CD14-positive monocyte (primary cell): ENCODE measurements around the gene ABCG4. TPM values are rescaled to one million over a fixed set of nuclear protein-coding genes. Genes with fewer than 3 reads are reported as not detected.
A peak's percentile ranks its signal among the peaks of the same experiment; 100 is the strongest.

Source experiments
- DNase-seq, 3 donors: peaks; one replicate each; pipeline ENCODE4 v3.0.0-alpha.2; 2011 to 2022
- H2AFZ ChIP-seq: 2 replicates; pipeline ENCODE4 v1.6.0; 2012; ENCODE audit warnings: mild to moderate bottlenecking, low read depth, low read length, inconsistent platforms; ENCODE audit not compliant: insufficient read depth, poor library complexity, severe bottlenecking
- H3K27ac ChIP-seq, 2 donors: 1 replicate in 1 of 2; 2 replicates in 1 of 2; pipeline ENCODE4 v1.5.1; 2012 to 2013; ENCODE audit warnings: low read length in 2 of 2, control low read depth in 1 of 2, inconsistent platforms in 1 of 2, low read depth in 1 of 2, mild to moderate bottlenecking in 1 of 2
- H3K27me3 ChIP-seq, 2 donors: one replicate each; pipeline versions ENCODE4 v1.6.0 to v1.6.1; 2011 to 2013; ENCODE audit warnings: low read length in 2 of 2; ENCODE audit not compliant: control insufficient read depth in 2 of 2, insufficient read depth in 2 of 2
- H3K36me3 ChIP-seq, 2 donors: replicated peaks in 1 of 2; 1 replicate in 1 of 2; 2 replicates in 1 of 2; pipeline versions ENCODE4 v1.5.1 to v1.6.1; 2012 to 2013; ENCODE audit warnings: low read length in 2 of 2, control low read depth in 1 of 2, inconsistent platforms in 1 of 2, mild to moderate bottlenecking in 1 of 2; ENCODE audit not compliant: insufficient read depth in 2 of 2, control insufficient read depth in 1 of 2
- H3K4me1 ChIP-seq, 2 donors: 1 replicate in 1 of 2; 2 replicates in 1 of 2; pipeline versions ENCODE4 v1.5.1 to v1.6.1; 2012 to 2013; ENCODE audit warnings: low read length in 2 of 2, control low read depth in 1 of 2, inconsistent platforms in 1 of 2, mild to moderate bottlenecking in 1 of 2, moderate library complexity in 1 of 2; ENCODE audit not compliant: insufficient read depth in 2 of 2, control insufficient read depth in 1 of 2
- H3K4me2 ChIP-seq: replicated peaks from 2 replicates; pipeline ENCODE3; 2012; ENCODE audit warnings: low read length, moderate library complexity, mild to moderate bottlenecking; ENCODE audit not compliant: poor library complexity, severe bottlenecking; ENCODE audit errors: extremely low read depth
- H3K4me3 ChIP-seq, 3 experiments: fragments of 200-600 bp in 1 of 3; sonication (generic) in 1 of 3; replicated peaks in 1 of 3; 1 replicate in 2 of 3; 2 replicates in 1 of 3; pipeline ENCODE4 v1.5.1; 2011 to 2013; ENCODE audit warnings: low read length in 3 of 3, mild to moderate bottlenecking in 3 of 3, control low read depth in 2 of 3, low read depth in 2 of 3, inconsistent platforms in 1 of 3, moderate library complexity in 1 of 3
- H3K79me2 ChIP-seq: 2 replicates; pipeline ENCODE4 v1.6.0; 2012; ENCODE audit warnings: mild to moderate bottlenecking, control low read depth, inconsistent platforms, low read length, moderate library complexity; ENCODE audit not compliant: insufficient read depth
- H3K9ac ChIP-seq: 2 replicates; pipeline ENCODE4 v1.6.0; 2017; ENCODE audit warnings: low read length, mild to moderate bottlenecking; ENCODE audit not compliant: insufficient read depth, poor library complexity, severe bottlenecking
- H3K9me3 ChIP-seq, 2 donors: replicated peaks in 1 of 2; 1 replicate in 1 of 2; 2 replicates in 1 of 2; pipeline versions ENCODE4 v1.5.1 to v1.6.1; 2012 to 2013; ENCODE audit warnings: low read length in 2 of 2, control low read depth in 1 of 2; ENCODE audit not compliant: control insufficient read depth in 1 of 2, insufficient read depth in 1 of 2
- H4K20me1 ChIP-seq: 2 replicates; pipeline ENCODE4 v1.6.0; 2012; ENCODE audit warnings: mild to moderate bottlenecking, low read length, control low read depth, moderate library complexity; ENCODE audit not compliant: insufficient read depth
- H3K27ac Mint-ChIP-seq, 7 donors: one replicate each; pipeline ENCODE4 v1.8.0; 2020; ENCODE audit warnings: mild to moderate bottlenecking in 7 of 7, mixed read lengths in 7 of 7, moderate library complexity in 6 of 7, inconsistent platforms in 2 of 7
- H3K27me3 Mint-ChIP-seq, 3 donors: one replicate each; pipeline ENCODE4 v1.8.0; 2021 to 2022; ENCODE audit warnings: low read depth in 3 of 3, mild to moderate bottlenecking in 3 of 3, mixed read lengths in 3 of 3, moderate library complexity in 3 of 3, inconsistent platforms in 1 of 3
- H3K36me3 Mint-ChIP-seq, 2 donors: one replicate each; pipeline ENCODE4 v1.8.0; 2020; ENCODE audit warnings: mixed read lengths in 2 of 2, inconsistent platforms in 1 of 2, mild to moderate bottlenecking in 1 of 2
- H3K4me1 Mint-ChIP-seq: one replicate; pipeline ENCODE4 v1.8.0; 2020; ENCODE audit warnings: mild to moderate bottlenecking, mixed read lengths
- H3K4me3 Mint-ChIP-seq, 2 donors: one replicate each; pipeline ENCODE4 v1.8.0; 2020; ENCODE audit warnings: mild to moderate bottlenecking in 2 of 2, mixed read lengths in 2 of 2, moderate library complexity in 1 of 2
- H3K9me3 Mint-ChIP-seq, 7 donors: one replicate each; pipeline ENCODE4 v1.8.0; 2020 to 2022; ENCODE audit warnings: mixed read lengths in 7 of 7, mild to moderate bottlenecking in 6 of 7, moderate library complexity in 6 of 7, inconsistent platforms in 2 of 7
- WGBS: methylation state at CpG from one replicate; pipeline ENCODE4 v1.1.5; 2013; ENCODE audit warnings: missing lambda C conversion rate; ENCODE audit not compliant: insufficient coverage; 5-methylcytosine and 5-hydroxymethylcytosine counted together
- intact Hi-C, 2 donors: fragments of 100-400 bp; cut with micrococcal nuclease; formaldehyde crosslinking; loops; one replicate each; pipeline versions ENCODE4 v1.15.0 to v1.15.1; 2023
- polyA plus RNA-seq, 3 donors: library from polyadenylated mRNA; depleted of rRNA in 1 of 3; unstranded in 2 of 3; stranded (reverse) in 1 of 3; fragments of 300-500 nt in 2 of 3; fragments of >200 nt in 1 of 3; fragmentation: Illumina TruSeq in 2 of 3; gene quantifications; 1 replicate in 2 of 3; 2 replicates in 1 of 3; pipeline ENCODE4 v1.2.3, GENCODE V29; 2012 to 2021
- TF ChIP-seq, protein P1 (sequence below): fragments of 200-600 bp; IDR thresholded peaks from one replicate; pipeline ENCODE4 v1.8.0; 2022; ENCODE audit warnings: antibody characterized with exemption, mild to moderate bottlenecking

Gene ABCG4
- polyA plus RNA-seq, 3 donors, result 0.04 TPM; not detected in 2

DNA sequence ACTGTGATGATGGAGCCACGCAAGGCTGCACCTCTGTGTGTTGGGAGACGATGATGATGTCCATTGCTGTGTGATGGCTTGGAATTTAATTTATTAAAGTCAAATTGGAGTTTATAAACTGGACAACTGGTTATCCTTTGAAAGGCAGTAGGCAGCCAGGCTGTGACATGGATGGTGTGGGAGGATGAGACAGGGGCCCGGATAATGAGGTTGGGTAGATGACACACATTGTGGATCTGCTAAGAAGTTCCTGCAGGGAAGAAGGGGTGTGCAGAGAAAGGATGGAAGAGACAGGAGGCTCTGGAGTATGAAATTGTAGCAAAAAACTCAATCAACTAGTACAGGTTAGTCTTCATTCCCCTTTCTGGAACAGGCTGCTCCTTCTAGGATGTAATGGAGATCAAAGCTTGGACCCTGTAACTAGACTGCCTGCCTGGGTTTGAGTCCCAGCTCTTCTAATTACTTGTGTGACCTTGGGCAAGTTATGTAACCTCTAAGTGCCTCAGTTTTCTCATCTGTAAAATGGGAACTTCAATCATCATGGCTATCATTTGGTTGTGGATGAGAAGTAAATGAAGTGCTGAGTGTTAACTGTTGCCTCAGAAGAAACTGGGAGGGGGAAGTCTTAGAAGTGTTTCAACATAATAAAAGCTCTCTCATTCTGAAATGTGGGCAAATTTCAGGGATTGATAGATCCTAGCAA is 31.7 kb upstream of the ABCG4 start:
- peaks cover 30% of the 10 kb centered on the region for H3K79me2 ChIP-seq
- 100% methylated on average over 3 of the region's 3 CpGs for WGBS
- no peak overlapping the region for H3K4me2 ChIP-seq
- no peaks in the 10 kb centered on the region for H3K27me3 ChIP-seq
- Mint-ChIP-seq H3K27ac (peak overlapping the region in 6 of 7 donors; percentile 80 to 98 (median 96)), H3K4me1 (peaks cover 48% of the 10 kb centered on the region), H3K27me3 (peaks cover 0 to 5% (median 0%) of the 10 kb centered on the region in 3 donors), H3K9me3 (no peaks in the 10 kb centered on the region), H3K36me3 (peaks cover 39 to 55% of the 10 kb centered on the region in 2 donors), H3K4me3 (no peak overlapping the region)
- no peak overlapping the region for H3K9ac ChIP-seq
- no peak for DNase-seq
- peaks cover 31 to 51% of the 10 kb centered on the region in 2 donors for H3K36me3 ChIP-seq
- H3K4me1 ChIP-seq, result peaks cover 45 to 52% of the 10 kb centered on the region in 2 donors
- no peaks in the 10 kb centered on the region for H3K9me3 ChIP-seq
- H2AFZ ChIP-seq, result no peak overlapping the region
- TF ChIP-seq, protein P1, sequence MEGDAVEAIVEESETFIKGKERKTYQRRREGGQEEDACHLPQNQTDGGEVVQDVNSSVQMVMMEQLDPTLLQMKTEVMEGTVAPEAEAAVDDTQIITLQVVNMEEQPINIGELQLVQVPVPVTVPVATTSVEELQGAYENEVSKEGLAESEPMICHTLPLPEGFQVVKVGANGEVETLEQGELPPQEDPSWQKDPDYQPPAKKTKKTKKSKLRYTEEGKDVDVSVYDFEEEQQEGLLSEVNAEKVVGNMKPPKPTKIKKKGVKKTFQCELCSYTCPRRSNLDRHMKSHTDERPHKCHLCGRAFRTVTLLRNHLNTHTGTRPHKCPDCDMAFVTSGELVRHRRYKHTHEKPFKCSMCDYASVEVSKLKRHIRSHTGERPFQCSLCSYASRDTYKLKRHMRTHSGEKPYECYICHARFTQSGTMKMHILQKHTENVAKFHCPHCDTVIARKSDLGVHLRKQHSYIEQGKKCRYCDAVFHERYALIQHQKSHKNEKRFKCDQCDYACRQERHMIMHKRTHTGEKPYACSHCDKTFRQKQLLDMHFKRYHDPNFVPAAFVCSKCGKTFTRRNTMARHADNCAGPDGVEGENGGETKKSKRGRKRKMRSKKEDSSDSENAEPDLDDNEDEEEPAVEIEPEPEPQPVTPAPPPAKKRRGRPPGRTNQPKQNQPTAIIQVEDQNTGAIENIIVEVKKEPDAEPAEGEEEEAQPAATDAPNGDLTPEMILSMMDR, result no peak
- peaks cover 7% of the 10 kb centered on the region for H4K20me1 ChIP-seq
- H3K4me3 ChIP-seq, result no peak overlapping the region
- peak overlapping the region; percentile 83 to 94 for H3K27ac ChIP-seq
- intact Hi-C loops, result no loop called here

DNA sequence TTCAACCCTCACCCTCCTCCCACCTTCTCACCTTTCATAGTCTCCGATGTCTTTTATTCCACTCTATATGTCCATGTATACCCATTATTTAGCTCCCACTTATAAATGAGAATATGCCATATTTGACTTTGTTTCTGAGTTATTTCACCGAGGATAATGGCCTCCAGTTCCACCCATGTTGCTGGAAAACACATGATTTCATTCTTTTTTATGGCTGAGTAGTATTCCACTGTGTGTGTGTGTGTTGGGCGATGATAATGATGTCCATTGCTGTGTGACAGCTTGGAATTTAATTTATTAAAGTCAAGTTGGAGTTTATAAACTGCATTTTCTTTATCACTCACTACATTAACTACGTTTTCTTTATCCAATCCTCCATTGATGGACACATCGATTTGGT is 30.6 kb upstream of the ABCG4 start:
- no peak overlapping the region for H3K27ac ChIP-seq
- Mint-ChIP-seq H3K9me3 (no peaks in the 10 kb centered on the region), H3K4me1 (peaks cover 55% of the 10 kb centered on the region), H3K4me3 (no peak overlapping the region), H3K36me3 (peaks cover 29 to 45% of the 10 kb centered on the region in 2 donors), H3K27ac (peak overlapping the region in 1 of 7 donors; percentile 20), H3K27me3 (peaks cover 0 to 5% (median 0%) of the 10 kb centered on the region in 3 donors)
- peaks cover 32% of the 10 kb centered on the region for H3K79me2 ChIP-seq
- peaks cover 51 to 62% of the 10 kb centered on the region in 2 donors for H3K4me1 ChIP-seq
- DNase-seq, result no peak
- no peak overlapping the region for H3K9ac ChIP-seq
- no peaks in the 10 kb centered on the region for H3K9me3 ChIP-seq
- TF ChIP-seq, protein P1, result no peak
- H2AFZ ChIP-seq, result no peak overlapping the region
- H4K20me1 ChIP-seq, result peaks cover 13% of the 10 kb centered on the region
- intact Hi-C loops, result no loop called here
- peaks cover 21 to 40% of the 10 kb centered on the region in 2 donors for H3K36me3 ChIP-seq
- no peak overlapping the region for H3K4me2 ChIP-seq
- H3K27me3 ChIP-seq, result no peaks in the 10 kb centered on the region
- WGBS, result no CpG with 5 or more reads among the region's 5 CpGs
- H3K4me3 ChIP-seq, result no peak overlapping the region
